ENCODE measurements around the gene GPR25. TPM values are rescaled to one million over a fixed set of nuclear protein-coding genes. Genes with fewer than 3 reads are reported as not detected.

GPR25 gene
- polyA plus RNA-seq, 1 donor: not detected

- DNase-seq (ENCODE audit: low read depth): no peak
These were observed 22.1 kb downstream of the GPR25 start, which contains the start of gene INAVA for GRCh38 chr1:200894712-200895442. TSS of gene INAVA (plus strand) at chr1:200894900. CDS start at chr1:200898401, 3,501 bp downstream.

- no peak for DNase-seq (ENCODE audit: low read depth)
These were observed 22.6 kb downstream of the GPR25 start for GRCh38 chr1:200895443-200895789.

GRCh38 chr1:200895801-200896530 lies 23.2 kb downstream of the GPR25 start:
- DNase-seq (ENCODE audit: low read depth): no peak

- DNase-seq (ENCODE audit: low read depth): no peak
These were observed 23.9 kb downstream of the GPR25 start for GRCh38 chr1:200896531-200897196.

- no peak for DNase-seq (ENCODE audit: low read depth)
These were observed 24.5 kb downstream of the GPR25 start for GRCh38 chr1:200897259-200897658.

GRCh38 chr1:200899015-200899386 lies 26.2 kb downstream of the GPR25 start:
- no peak for DNase-seq (ENCODE audit: low read depth)

- no peak for DNase-seq (ENCODE audit: low read depth)
These were observed 26.7 kb downstream of the GPR25 start for GRCh38 chr1:200899451-200899915.

- no peak for DNase-seq (ENCODE audit: low read depth)
These were observed 27.4 kb downstream of the GPR25 start for GRCh38 chr1:200899954-200900867.

GRCh38 chr1:200900877-200901276 lies 28.1 kb downstream of the GPR25 start:
- DNase-seq (ENCODE audit: low read depth): no peak

GRCh38 chr1:200901350-200901749 lies 28.6 kb downstream of the GPR25 start:
- DNase-seq (ENCODE audit: low read depth): no peak

- no peak for DNase-seq (ENCODE audit: low read depth)
These were observed 29.1 kb downstream of the GPR25 start for GRCh38 chr1:200901796-200902444.

GRCh38 chr1:200903793-200904192 lies 31.0 kb downstream of the GPR25 start:
- DNase-seq (ENCODE audit: low read depth): no peak

- DNase-seq (ENCODE audit: low read depth): no peak
These were observed 32.0 kb downstream of the GPR25 start for GRCh38 chr1:200904772-200905171.

- no peak for DNase-seq (ENCODE audit: low read depth)
These were observed 32.8 kb downstream of the GPR25 start for GRCh38 chr1:200905411-200906052.

GRCh38 chr1:200906491-200906890 lies 33.7 kb downstream of the GPR25 start:
- DNase-seq (ENCODE audit: low read depth): no peak

- DNase-seq (ENCODE audit: low read depth): no peak
These were observed 34.9 kb downstream of the GPR25 start for GRCh38 chr1:200907611-200908097.

- no peak for DNase-seq (ENCODE audit: low read depth)
These were observed 35.5 kb downstream of the GPR25 start for GRCh38 chr1:200908191-200908868.

GRCh38 chr1:200909071-200909470 lies 36.3 kb downstream of the GPR25 start:
- DNase-seq (ENCODE audit: low read depth): no peak

- DNase-seq (ENCODE audit: low read depth): no peak
These were observed 37.0 kb downstream of the GPR25 start for GRCh38 chr1:200909757-200910239.

GRCh38 chr1:200911361-200911760 lies 38.6 kb downstream of the GPR25 start:
- no peak for DNase-seq (ENCODE audit: low read depth)

Measured in forelimb muscle (tissue), 1 donor.